SK-N-MC (cell line): ENCODE data around the gene TEDC2.

ENCODE experiments used
- DNase-seq: peaks from one replicate; pipeline ENCODE4 v3.0.0-alpha.2; 2011; ENCODE audit warnings: low read depth, low spot score
- H3K27ac ChIP-seq: fragments of 200-600 bp; sonication (generic); 2 replicates; pipeline ENCODE4 v1.5.1; 2016; ENCODE audit warnings: mixed run types
- H3K36me3 ChIP-seq: fragments of 200-600 bp; sonication (generic); 2 replicates; pipeline ENCODE4 v1.6.1; 2017; ENCODE audit warnings: antibody characterized with exemption, low read length, mixed read lengths; ENCODE audit not compliant: insufficient read depth
- H3K4me3 ChIP-seq: fragments of 200-600 bp; sonication (generic); 2 replicates; pipeline ENCODE4 v1.5.1; 2016
- H3K9ac ChIP-seq: fragments of 200-600 bp; sonication (generic); 2 replicates; pipeline ENCODE4 v1.8.0; 2017; ENCODE audit warnings: mixed run types, mixed read lengths; ENCODE audit not compliant: insufficient read length
- H3K9me3 ChIP-seq: fragments of 200-600 bp; sonication (generic); 2 replicates; pipeline ENCODE4 v1.6.1; 2017; ENCODE audit warnings: low read depth, mild to moderate bottlenecking, antibody characterized with exemption, low read length, moderate library complexity, mixed read lengths
- EZH2 ChIP-seq: fragments of 200-600 bp; sonication (generic); IDR thresholded peaks from one replicate; pipeline ENCODE4 v1.6.1; 2017; ENCODE audit warnings: antibody characterized with exemption
- FOXP2 ChIP-seq: optimal IDR thresholded peaks from 2 replicates; pipeline ENCODE3; 2011; ENCODE audit warnings: mild to moderate bottlenecking, moderate library complexity; ENCODE audit not compliant: insufficient read depth; ENCODE audit errors: extremely low read length, control extremely low read depth
- POLR2AphosphoS5 ChIP-seq: IDR thresholded peaks from 2 replicates; pipeline ENCODE4 v1.6.1; 2012; ENCODE audit warnings: mild to moderate bottlenecking, low read depth, low read length, borderline replicate concordance

TEDC2 gene

DNA sequence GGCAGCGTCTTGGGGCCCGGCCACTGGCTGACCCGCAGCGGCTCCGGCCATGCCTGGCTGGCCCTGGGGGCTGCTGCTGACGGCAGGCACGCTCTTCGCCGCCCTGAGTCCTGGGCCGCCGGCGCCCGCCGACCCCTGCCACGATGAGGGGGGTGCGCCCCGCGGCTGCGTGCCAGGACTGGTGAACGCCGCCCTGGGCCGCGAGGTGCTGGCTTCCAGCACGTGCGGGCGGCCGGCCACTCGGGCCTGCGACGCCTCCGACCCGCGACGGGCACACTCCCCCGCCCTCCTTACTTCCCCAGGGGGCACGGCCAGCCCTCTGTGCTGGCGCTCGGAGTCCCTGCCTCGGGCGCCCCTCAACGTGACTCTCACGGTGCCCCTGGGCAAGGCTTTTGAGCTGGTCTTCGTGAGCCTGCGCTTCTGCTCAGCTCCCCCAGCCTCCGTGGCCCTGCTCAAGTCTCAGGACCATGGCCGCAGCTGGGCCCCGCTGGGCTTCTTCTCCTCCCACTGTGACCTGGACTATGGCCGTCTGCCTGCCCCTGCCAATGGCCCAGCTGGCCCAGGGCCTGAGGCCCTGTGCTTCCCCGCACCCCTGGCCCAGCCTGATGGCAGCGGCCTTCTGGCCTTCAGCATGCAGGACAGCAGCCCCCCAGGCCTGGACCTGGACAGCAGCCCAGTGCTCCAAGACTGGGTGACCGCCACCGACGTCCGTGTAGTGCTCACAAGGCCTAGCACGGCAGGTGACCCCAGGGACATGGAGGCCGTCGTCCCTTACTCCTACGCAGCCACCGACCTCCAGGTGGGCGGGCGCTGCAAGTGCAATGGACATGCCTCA is 12.0 kb downstream of the TEDC2 start:
- no peak for DNase-seq
- H3K4me3 ChIP-seq = peak overlapping the region; percentile 80
- H3K36me3 ChIP-seq = no peaks in the 10 kb centered on the region
- TF ChIP-seq FOXP2 (no peak), POLR2AphosphoS5 (0 out of 2 replicates have a peak, but pooled peaks have one; percentile 35)
- H3K27ac ChIP-seq = 0 out of 2 replicates have a peak overlapping the region, but pooled peaks have one; percentile 42
- H3K9me3 ChIP-seq = no peaks in the 10 kb centered on the region
- peak overlapping the region; percentile 68 for H3K9ac ChIP-seq

DNA sequence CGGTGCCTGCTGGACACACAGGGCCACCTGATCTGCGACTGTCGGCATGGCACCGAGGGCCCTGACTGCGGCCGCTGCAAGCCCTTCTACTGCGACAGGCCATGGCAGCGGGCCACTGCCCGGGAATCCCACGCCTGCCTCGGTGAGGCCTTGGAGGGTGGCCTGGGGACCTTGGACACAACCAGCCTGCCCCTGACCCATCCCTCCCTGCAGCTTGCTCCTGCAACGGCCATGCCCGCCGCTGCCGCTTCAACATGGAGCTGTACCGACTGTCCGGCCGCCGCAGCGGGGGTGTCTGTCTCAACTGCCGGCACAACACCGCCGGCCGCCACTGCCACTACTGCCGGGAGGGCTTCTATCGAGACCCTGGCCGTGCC is 12.6 kb downstream of the TEDC2 start:
- H3K27ac ChIP-seq = no peak overlapping the region
- DNase-seq = no peak
- 0 out of 2 replicates have a peak, but pooled peaks have one; percentile 4 for TF ChIP-seq POLR2AphosphoS5
- no peak for TF ChIP-seq FOXP2
- no peaks in the 10 kb centered on the region for H3K9me3 ChIP-seq
- H3K9ac ChIP-seq = no peak overlapping the region
- peak overlapping the region; percentile 80; the same call in 1 of the 2 replicates for H3K4me3 ChIP-seq
- H3K36me3 ChIP-seq = no peaks in the 10 kb centered on the region

DNA sequence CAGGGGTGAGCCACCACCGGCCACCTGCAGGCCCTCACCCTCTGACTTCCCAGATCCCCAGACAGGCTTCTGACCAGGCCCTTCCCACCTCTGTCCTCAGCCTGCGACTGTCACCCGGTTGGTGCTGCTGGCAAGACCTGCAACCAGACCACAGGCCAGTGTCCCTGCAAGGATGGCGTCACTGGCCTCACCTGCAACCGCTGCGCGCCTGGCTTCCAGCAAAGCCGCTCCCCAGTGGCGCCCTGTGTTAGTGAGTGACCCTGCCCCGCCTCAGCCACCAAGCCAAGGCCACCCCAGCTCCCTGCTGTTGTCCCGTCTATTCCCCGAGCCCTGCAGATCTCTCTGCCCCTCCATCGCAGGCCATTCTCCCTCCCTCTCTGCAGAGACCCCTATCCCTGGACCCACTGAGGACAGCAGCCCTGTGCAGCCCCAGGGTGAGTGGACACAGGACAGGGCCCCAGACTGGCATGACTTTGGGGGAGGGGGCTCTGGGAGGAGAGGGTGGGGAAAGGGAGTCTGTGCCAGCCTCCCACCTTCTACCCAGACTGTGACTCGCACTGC is 13.1 kb downstream of the TEDC2 start:
- DNase-seq = no peak
- H3K9ac ChIP-seq = no peak overlapping the region
- no peaks in the 10 kb centered on the region for H3K9me3 ChIP-seq
- no peaks in the 10 kb centered on the region for H3K36me3 ChIP-seq
- peak overlapping the region; percentile 92 for H3K4me3 ChIP-seq
- no peak for TF ChIP-seq EZH2
- TF ChIP-seq POLR2AphosphoS5 = no peak
- TF ChIP-seq FOXP2 = no peak
- H3K27ac ChIP-seq = 0 out of 2 replicates have a peak overlapping the region, but pooled peaks have one; percentile 36

DNA sequence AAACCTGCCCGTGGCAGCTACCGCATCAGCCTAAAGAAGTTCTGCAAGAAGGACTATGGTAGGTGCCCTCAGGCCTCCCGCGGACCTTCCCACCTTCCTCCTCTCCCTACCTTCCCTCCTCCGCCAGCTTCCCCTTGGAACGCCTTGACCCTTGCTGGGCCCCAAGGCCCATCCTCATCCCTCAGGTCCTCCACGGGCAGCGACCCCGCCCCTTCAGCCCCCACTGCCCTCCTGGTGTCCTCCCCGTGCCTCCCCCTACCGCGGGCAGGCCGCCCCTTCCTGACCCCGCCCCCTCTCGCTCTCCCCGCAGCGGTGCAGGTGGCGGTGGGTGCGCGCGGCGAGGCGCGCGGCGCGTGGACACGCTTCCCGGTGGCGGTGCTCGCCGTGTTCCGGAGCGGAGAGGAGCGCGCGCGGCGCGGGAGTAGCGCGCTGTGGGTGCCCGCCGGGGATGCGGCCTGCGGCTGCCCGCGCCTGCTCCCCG is 13.6 kb downstream of the TEDC2 start:
- TF ChIP-seq EZH2 (no peak), POLR2AphosphoS5 (peak; percentile 53; the same call in 1 of the 2 replicates)
- H3K9ac ChIP-seq = no peak overlapping the region
- DNase-seq = no peak
- no peak overlapping the region for H3K27ac ChIP-seq
- H3K36me3 ChIP-seq = no peaks in the 10 kb centered on the region
- H3K4me3 ChIP-seq = peak overlapping the region; percentile 92
- H3K9me3 ChIP-seq = no peaks in the 10 kb centered on the region

DNA sequence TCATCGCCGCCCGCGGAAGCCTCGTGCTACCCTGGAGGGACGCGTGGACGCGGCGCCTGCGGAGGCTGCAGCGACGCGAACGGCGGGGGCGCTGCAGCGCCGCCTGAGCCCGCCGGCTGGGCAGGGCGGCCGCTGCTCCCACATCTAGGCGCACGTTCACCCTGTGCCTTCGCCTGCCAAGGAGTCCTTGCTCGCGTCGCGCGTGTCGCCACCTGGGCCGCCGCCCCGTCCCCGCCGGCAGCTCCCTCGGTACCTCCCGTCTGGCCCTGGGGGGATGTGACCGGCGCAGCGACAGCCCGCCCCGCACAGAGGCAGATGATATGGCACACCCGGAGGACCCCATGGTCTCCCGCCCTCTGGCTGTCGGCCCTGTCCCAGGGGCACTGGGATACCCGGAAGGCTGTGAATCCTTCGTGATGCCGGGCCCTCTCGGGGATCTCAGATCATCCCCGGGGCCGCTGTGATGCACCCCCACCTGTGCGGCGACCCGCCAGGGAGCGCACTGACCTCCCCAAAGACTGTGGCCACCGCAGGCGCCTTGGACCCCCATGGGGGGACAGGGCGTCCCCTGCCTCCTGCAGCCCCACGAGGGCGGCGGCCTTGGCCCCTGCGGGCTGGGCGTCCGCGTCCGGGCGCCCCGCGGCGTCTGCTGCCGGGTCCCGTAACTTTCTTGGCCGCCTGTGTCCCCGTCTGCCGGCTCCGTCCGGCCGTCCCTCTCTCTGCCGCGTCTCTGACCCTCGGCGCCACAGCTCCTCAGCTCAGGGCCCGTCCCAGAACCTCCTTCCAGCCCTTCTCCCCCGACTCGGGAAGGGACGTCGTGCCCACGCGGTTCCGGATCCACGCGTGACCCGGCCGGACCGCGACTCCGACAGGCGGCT is 14.3 kb downstream of the TEDC2 start:
- Histone ChIP-seq H3K27ac (peak overlapping the region; percentile 64; the same call in 1 of the 2 replicates), H3K36me3 (no peaks in the 10 kb centered on the region), H3K9ac (peak overlapping the region; percentile 78), H3K9me3 (no peaks in the 10 kb centered on the region), H3K4me3 (peak overlapping the region; percentile 92)
- no peak for DNase-seq
- TF ChIP-seq FOXP2 (no peak), EZH2 (no peak), POLR2AphosphoS5 (peak; percentile 28)

DNA sequence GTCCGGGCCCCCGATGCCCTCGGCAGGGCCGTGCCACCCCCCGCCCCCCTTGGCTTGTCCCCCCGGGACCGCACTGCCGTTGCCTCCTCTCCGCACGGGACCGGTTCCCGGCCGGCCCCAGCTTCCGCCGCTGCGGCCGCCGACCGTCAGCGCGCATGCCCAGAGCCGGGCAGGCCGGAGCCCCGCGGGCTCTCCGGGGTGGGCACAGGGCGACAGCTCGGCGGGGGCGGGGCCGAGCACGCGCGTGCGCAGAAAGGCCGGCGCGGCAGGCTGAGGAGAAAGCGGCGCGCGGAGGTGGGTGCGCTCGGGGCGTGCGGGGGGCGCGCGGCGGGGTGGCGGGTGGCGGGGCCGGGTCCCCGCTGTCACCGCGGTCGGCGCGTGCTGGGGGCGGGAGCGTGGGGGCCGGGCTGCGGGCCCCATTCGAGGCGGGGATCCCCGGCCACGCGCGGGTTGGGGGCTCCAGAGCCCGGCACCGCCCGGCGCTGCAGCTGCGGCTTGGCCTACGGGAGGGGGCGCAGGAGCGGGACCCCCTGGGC is 15.0 kb downstream of the TEDC2 start, which contains the start of gene TBC1D24:
Gene TBC1D24 (plus strand): TSS at position 251 of the 536 bp plus-strand sequence. CDS start 21,022 bp downstream, outside the sequence.
- DNase-seq = no peak
- Histone ChIP-seq H3K27ac (peak within 1 kb of the TSS; percentile 64; the same call in 1 of the 2 replicates), H3K4me3 (peak within 1 kb of the TSS; percentile 92), H3K36me3 (no peaks in the 10 kb centered on the region), H3K9me3 (no peaks in the 10 kb centered on the region), H3K9ac (peak within 1 kb of the TSS; percentile 78)
- TF ChIP-seq FOXP2 (no peak), EZH2 (no peak), POLR2AphosphoS5 (no peak)

DNA sequence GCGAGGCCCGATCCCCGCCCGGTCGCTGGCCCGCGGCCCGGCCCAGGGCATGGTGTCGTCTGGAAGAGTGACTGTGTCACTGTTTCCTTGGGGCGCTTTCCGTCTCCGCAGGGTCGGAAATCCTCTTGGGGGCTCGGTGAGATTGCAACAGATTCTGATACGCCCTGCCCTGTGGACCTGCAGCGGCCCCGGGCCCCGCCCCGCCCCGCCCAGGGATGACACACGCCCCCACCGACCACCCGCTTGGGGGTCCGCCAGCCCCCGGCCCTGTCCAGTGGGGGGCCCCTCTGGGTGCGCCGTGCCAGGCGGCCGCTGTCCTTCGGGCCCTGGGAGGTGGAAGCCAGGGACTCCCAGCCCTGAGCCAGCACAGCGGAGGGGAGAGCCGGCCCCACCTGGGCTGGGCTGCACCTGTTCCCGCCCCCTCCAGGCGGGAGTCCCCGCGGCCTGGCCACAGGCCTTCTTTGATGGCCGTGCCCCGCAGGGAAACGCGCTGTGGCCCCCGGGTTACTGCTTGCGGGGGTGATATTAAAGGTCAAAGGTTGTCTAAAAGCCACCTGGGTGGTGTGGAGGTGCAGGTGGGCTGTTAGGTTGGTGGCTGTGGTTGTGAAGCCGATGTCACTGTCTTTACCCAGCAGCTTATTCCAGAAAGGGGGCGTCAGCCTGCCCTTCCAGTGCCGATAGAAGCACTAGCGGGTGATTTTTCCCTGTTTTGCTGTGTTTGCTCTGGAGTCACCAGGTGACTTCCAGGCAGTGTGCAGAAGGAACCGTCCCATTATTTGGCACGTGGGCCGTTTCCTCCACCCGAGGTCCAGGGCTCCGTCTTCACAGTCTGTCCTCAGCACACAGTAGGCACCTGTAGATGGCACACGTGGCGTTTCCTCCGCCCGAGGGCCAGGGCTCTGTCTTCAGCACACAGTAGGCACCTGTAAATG is 15.8 kb downstream of the TEDC2 start:
- TF ChIP-seq POLR2AphosphoS5 (no peak; the same call in 1 of the 2 replicates), EZH2 (no peak), FOXP2 (no peak)
- no peak for DNase-seq

More for the DNA sequence above, 15.8 kb downstream of the TEDC2 start:
- H3K9ac ChIP-seq = peak overlapping the region; percentile 73
- no peaks in the 10 kb centered on the region for H3K36me3 ChIP-seq
- H3K4me3 ChIP-seq = peak overlapping the region; percentile 92
- H3K27ac ChIP-seq = no peak overlapping the region
- H3K9me3 ChIP-seq = no peaks in the 10 kb centered on the region
